H1 (cell line): ENCODE measurements around the gene TMEM135. TPM values are rescaled to one million over a fixed set of nuclear protein-coding genes. Genes with fewer than 3 reads are reported as not detected.
"Not testable (repeated sequence)": the region's sequence is repeated elsewhere in the genome, so short reads cannot be mapped to it uniquely, and the experiment has no call there.

Experiments
- CTCF ChIA-PET: fragments of 300-600 bp; sonication (Branson Sonifier 250); formaldehyde crosslinking; loops from one replicate; lab custom pipeline; 2021; ENCODE audit not compliant: partially characterized antibody; lab: Charles Lee
- POLR2A ChIA-PET: fragments of 300-600 bp; sonication (Branson Sonifier 250); formaldehyde crosslinking; loops from one replicate; lab custom pipeline; 2021; ENCODE audit warnings: inconsistent platforms; ENCODE audit not compliant: partially characterized antibody; lab: Charles Lee
- DNase-seq, 2 experiments: peaks; one replicate each; pipeline versions ENCODE4 v3.0.0 to v3.0.0-alpha.2; 2010 to 2022; ENCODE audit warnings: low spot score in 2 of 2, low read depth in 1 of 2, mixed read lengths in 1 of 2
- FAIRE-seq: peaks from 2 replicates; lab custom pipeline; 2011; peaks lifted over from hg19 to GRCh38; lab: Jason Lieb, UNC
- H2AFZ ChIP-seq: 2 replicates; pipeline ENCODE4 v1.8.1; 2012; ENCODE audit warnings: low read length, inconsistent platforms
- H2AK5ac ChIP-seq: 2 replicates; pipeline ENCODE4 v1.6.1; 2013; ENCODE audit warnings: low read depth, low read length
- H2BK120ac ChIP-seq: replicated peaks from 2 replicates; pipeline ENCODE3; 2013; ENCODE audit warnings: low read depth, low read length, inconsistent platforms
- H2BK12ac ChIP-seq: 2 replicates; pipeline ENCODE4 v1.6.1; 2013; ENCODE audit warnings: low read depth, low read length
- H2BK15ac ChIP-seq: 2 replicates; pipeline ENCODE4 v1.6.1; 2013; ENCODE audit warnings: low read length
- H2BK20ac ChIP-seq: 2 replicates; pipeline ENCODE4 v1.6.1; 2013; ENCODE audit warnings: low read length
- H2BK5ac ChIP-seq: 2 replicates; pipeline ENCODE4 v1.6.1; 2013; ENCODE audit warnings: low read depth, low read length
- H3K14ac ChIP-seq: 2 replicates; pipeline ENCODE4 v1.6.1; 2013; ENCODE audit warnings: inconsistent platforms; ENCODE audit not compliant: insufficient read length
- H3K18ac ChIP-seq: 2 replicates; pipeline ENCODE4 v1.6.1; 2013; ENCODE audit warnings: low read length; ENCODE audit errors: extremely low read depth
- H3K23ac ChIP-seq: 2 replicates; pipeline ENCODE4 v1.6.1; 2013; ENCODE audit warnings: inconsistent platforms; ENCODE audit not compliant: insufficient read length
- H3K23me2 ChIP-seq: 2 replicates; pipeline ENCODE4 v1.6.1; 2013; ENCODE audit warnings: low read depth, low read length
- H3K27ac ChIP-seq: 2 replicates; pipeline ENCODE4 v1.6.1; 2011; ENCODE audit warnings: low read depth, low read length, inconsistent platforms
- H3K27me3 ChIP-seq, 4 experiments: replicated peaks in 1 of 4; 1 replicate in 1 of 4; 2 replicates in 3 of 4; pipeline versions ENCODE4 v1.6.1 to v1.8.1; 2011 to 2013; ENCODE audit warnings: low read length in 3 of 4, mild to moderate bottlenecking in 3 of 4, inconsistent platforms in 2 of 4, mixed read lengths in 2 of 4, moderate library complexity in 1 of 4; ENCODE audit not compliant: control insufficient read depth in 3 of 4, insufficient read depth in 3 of 4; ENCODE audit errors: extremely low read depth in 1 of 4
- H3K36me3 ChIP-seq, 4 experiments: 2 replicates each; pipeline versions ENCODE4 v1.6.1 to v1.8.1; 2011 to 2013; ENCODE audit warnings: mild to moderate bottlenecking in 4 of 4, low read length in 3 of 4, moderate library complexity in 2 of 4, control low read depth in 1 of 4, inconsistent platforms in 1 of 4; ENCODE audit not compliant: insufficient read depth in 4 of 4, control insufficient read depth in 2 of 4
- H3K4ac ChIP-seq: replicated peaks from 2 replicates; pipeline ENCODE3; 2013; ENCODE audit warnings: low read length, low read depth, mixed read lengths, inconsistent platforms; ENCODE audit not compliant: insufficient read length
- H3K4me1 ChIP-seq, 4 experiments: replicated peaks in 1 of 4; 1 replicate in 1 of 4; 2 replicates in 3 of 4; pipeline versions ENCODE4 v1.6.1 to v1.8.1; 2011 to 2013; ENCODE audit warnings: low read length in 3 of 4, inconsistent platforms in 2 of 4, mixed read lengths in 1 of 4; ENCODE audit not compliant: insufficient read depth in 4 of 4, control insufficient read depth in 3 of 4
- H3K4me2 ChIP-seq, 2 experiments: 2 replicates each; pipeline versions ENCODE4 v1.6.1 to v1.8.1; 2011 to 2013; ENCODE audit warnings: low read depth in 2 of 2, low read length in 2 of 2, control low read depth in 1 of 2, inconsistent platforms in 1 of 2, mild to moderate bottlenecking in 1 of 2; ENCODE audit not compliant: insufficient read depth in 1 of 2
- H3K4me3 ChIP-seq, 4 experiments: fragments of 200-600, 300-600 bp in 1 of 4; sonication (generic), shearing (Covaris generic), sonication (Bioruptor Twin) in 1 of 4; 2 replicates each; pipeline versions ENCODE4 v1.5.1 to v1.8.1; 2011 to 2016; ENCODE audit warnings: low read length in 4 of 4, low read depth in 3 of 4, control low read depth in 2 of 4, inconsistent platforms in 2 of 4, mild to moderate bottlenecking in 2 of 4, mixed read lengths in 1 of 4, moderate library complexity in 1 of 4; ENCODE audit not compliant: insufficient read depth in 2 of 4; ENCODE audit errors: extremely low read depth in 1 of 4
- H3K56ac ChIP-seq: replicated peaks from 2 replicates; pipeline ENCODE3; 2013; ENCODE audit warnings: low read depth, mild to moderate bottlenecking, mixed read lengths, low read length, inconsistent platforms; ENCODE audit not compliant: insufficient read length
- H3K79me1 ChIP-seq: 2 replicates; pipeline ENCODE4 v1.6.1; 2013; ENCODE audit warnings: low read depth, low read length, control low read depth
- H3K79me2 ChIP-seq, 2 experiments: 2 replicates each; pipeline versions ENCODE4 v1.6.1 to v1.8.1; 2012 to 2013; ENCODE audit warnings: low read length in 2 of 2, mild to moderate bottlenecking in 2 of 2, inconsistent platforms in 1 of 2; ENCODE audit not compliant: insufficient read depth in 2 of 2, control insufficient read depth in 1 of 2
- H3K9ac ChIP-seq, 4 experiments: replicated peaks in 1 of 4; 1 replicate in 1 of 4; 2 replicates in 3 of 4; pipeline versions ENCODE4 v1.6.1 to v1.8.1; 2011 to 2013; ENCODE audit warnings: low read depth in 3 of 4, low read length in 3 of 4, control low read depth in 2 of 4, mild to moderate bottlenecking in 2 of 4, moderate library complexity in 2 of 4, inconsistent platforms in 1 of 4; ENCODE audit errors: extremely low read depth in 1 of 4
- H3K9me3 ChIP-seq, 2 experiments: 2 replicates each; pipeline versions ENCODE4 v1.6.1 to v1.8.1; 2012 to 2013; ENCODE audit warnings: mild to moderate bottlenecking in 2 of 2, moderate library complexity in 2 of 2, control low read depth in 1 of 2, inconsistent platforms in 1 of 2, low read depth in 1 of 2, low read length in 1 of 2, mixed read lengths in 1 of 2; ENCODE audit not compliant: insufficient read depth in 2 of 2
- H4K20me1 ChIP-seq, 2 experiments: replicated peaks in 1 of 2; 2 replicates each; pipeline versions ENCODE3 to v1.8.1; 2011 to 2013; ENCODE audit warnings: inconsistent platforms in 2 of 2, low read length in 2 of 2, mild to moderate bottlenecking in 1 of 2; ENCODE audit not compliant: insufficient read depth in 2 of 2, control insufficient read depth in 1 of 2
- H4K5ac ChIP-seq: 2 replicates; pipeline ENCODE4 v1.6.1; 2013; ENCODE audit warnings: low read length, low read depth, mixed read lengths, inconsistent platforms; ENCODE audit not compliant: insufficient read length
- H4K8ac ChIP-seq: 2 replicates; pipeline ENCODE4 v1.8.0; 2013; ENCODE audit warnings: mild to moderate bottlenecking, moderate library complexity, low read length, inconsistent platforms; ENCODE audit not compliant: insufficient read depth; ENCODE audit errors: extremely low read depth
- H4K91ac ChIP-seq: replicated peaks from 2 replicates; pipeline ENCODE3; 2013; ENCODE audit warnings: low read length, mixed read lengths, inconsistent platforms; ENCODE audit not compliant: insufficient read length
- WGBS, 2 experiments: shearing (Covaris generic) in 1 of 2; methylation state at CpG; one replicate each; pipeline versions ENCODE4 v1.1.6 to v1.1.7; 2013 to 2015; ENCODE audit warnings: low lambda C conversion rate in 2 of 2, mixed read lengths in 2 of 2, inconsistent platforms in 1 of 2, low coverage in 1 of 2, missing lambda C conversion rate in 1 of 2; ENCODE audit not compliant: insufficient replicate concordance in 2 of 2, insufficient coverage in 1 of 2, insufficient read length in 1 of 2; ENCODE audit errors: extremely low coverage in 1 of 2, missing lambda C conversion rate in 1 of 2; 5-methylcytosine and 5-hydroxymethylcytosine counted together
- polyA plus RNA-seq, 7 experiments: library from polyadenylated mRNA; depleted of rRNA in 3 of 7; stranded (reverse) in 5 of 7; unstranded in 2 of 7; fragments of >200 nt in 5 of 7; fragments of 200-250 nt in 2 of 7; gene quantifications; 1 replicate in 5 of 7; 2 replicates in 1 of 7; 4 replicates in 1 of 7; pipeline versions ENCODE4 v1.2.1 to v1.2.3, GENCODE V29; 2011 to 2013; ENCODE audit warnings: missing spikeins in 2 of 7, mixed read lengths in 2 of 7
- total RNA-seq: library from RNA; stranded (reverse); fragmentation: NEBNext Ultra II Directional; extraction: Animal tissue kit (Norgen Biotek cat#: 25700); gene quantifications from 2 replicates; pipeline ENCODE4 v1.2.1, GENCODE V29; 2021

Gene TMEM135
- total and polyA plus RNA-seq, 2 of the 8 experiments (the other 6 are each of a cell fraction or from before 2014, with no cell fraction given), result 9.3 to 31.3 TPM

DNA sequence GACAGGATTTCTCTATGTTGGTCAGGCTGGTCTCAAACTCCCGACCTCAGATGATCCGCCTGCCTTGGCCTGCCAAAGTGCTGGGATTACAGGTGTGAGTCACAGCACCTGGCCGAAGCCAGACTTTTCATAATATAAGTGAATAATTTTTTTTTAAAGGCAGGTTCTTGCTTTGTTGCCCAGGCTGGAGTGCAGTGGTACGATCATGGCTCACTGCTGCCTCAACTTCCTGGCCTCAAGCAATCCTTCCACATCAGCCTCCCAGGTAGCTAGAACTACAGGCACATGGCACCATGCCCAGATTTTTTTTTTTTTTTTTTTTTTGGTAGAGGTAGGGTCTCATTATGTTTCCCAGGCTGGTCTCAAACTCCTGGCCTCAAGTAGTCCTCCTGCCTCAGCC is 33.5 kb upstream of the TMEM135 start:
- WGBS, 2 experiments, result 90% methylated on average over 4 of the region's 4 CpGs; no CpG with 5 or more reads in 1 of the 2 experiments
- CTCF ChIA-PET, result interaction anchor here (0.7 to 3.1 kb wide), 2 partner anchors 9 to 297 kb away, joined by 3 to 19 read pairs; no protein-coding TSS in a partner anchor
- H3K79me1 ChIP-seq, H3K36me3 ChIP-seq, H2BK120ac ChIP-seq, H3K4me3 ChIP-seq, H4K8ac ChIP-seq, H3K9ac ChIP-seq, H3K27me3 ChIP-seq, H2BK20ac ChIP-seq, H3K23me2 ChIP-seq, POLR2A ChIA-PET, H3K4me1 ChIP-seq, H2BK12ac ChIP-seq, H4K5ac ChIP-seq, H4K91ac ChIP-seq, H3K79me2 ChIP-seq, H2BK5ac ChIP-seq, FAIRE-seq, H3K4ac ChIP-seq, H2AFZ ChIP-seq, H3K23ac ChIP-seq, H3K14ac ChIP-seq, H3K4me2 ChIP-seq, H3K9me3 ChIP-seq, H4K20me1 ChIP-seq, H2BK15ac ChIP-seq, H2AK5ac ChIP-seq, H3K56ac ChIP-seq, H3K18ac ChIP-seq, DNase-seq, H3K27ac ChIP-seq: not testable (repeated sequence)
